HCEC 1CT (cell line): Measurements from ENCODE around the gene NBEA.
"Not testable (repeated sequence)": the region's sequence is repeated elsewhere in the genome, so short reads cannot be mapped to it uniquely, and the experiment has no call there.

ENCODE experiments used
- DNase-seq: peaks from one replicate; pipeline ENCODE4 v3.0.0-alpha.2; 2017

The NBEA gene

DNA sequence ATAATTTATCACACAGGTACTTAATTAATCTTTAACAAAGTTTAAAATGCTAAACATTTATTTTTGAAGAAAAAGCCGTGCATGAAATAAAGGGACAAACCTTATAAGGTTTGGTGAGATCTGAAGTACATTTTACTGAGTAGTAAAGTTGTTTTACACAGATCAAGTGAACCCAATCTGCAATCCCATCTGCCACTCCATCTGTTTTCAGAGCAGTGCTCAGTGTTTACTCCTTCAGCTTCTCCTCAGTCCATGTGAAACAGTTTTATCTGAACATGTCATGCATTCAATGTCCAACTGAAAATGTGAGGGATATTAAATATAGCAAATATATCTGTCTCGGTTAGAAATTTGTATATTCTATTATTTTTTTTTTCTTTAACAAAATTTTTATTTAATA lies 367.6 kb downstream of the NBEA start:
- no peak for DNase-seq

DNA sequence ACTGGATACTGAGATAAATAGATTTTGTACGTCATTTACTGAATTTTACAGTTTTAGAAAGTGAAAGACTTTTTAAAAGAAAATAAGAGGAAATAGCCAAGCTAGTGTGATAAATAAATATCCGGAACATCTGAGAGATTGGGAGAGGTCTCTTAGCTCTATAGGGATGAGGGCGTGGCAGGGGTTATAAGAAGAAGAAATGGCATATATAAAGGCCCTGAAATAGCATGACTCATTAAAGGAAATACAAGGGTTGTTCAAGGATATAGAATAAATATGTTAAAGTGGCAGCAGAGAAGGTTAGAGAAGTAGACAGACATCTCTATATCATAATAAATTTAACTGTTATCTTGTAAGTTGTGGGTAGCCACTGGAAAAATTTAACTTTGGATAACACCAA lies 390.1 kb downstream of the NBEA start:
- no peak for DNase-seq

DNA sequence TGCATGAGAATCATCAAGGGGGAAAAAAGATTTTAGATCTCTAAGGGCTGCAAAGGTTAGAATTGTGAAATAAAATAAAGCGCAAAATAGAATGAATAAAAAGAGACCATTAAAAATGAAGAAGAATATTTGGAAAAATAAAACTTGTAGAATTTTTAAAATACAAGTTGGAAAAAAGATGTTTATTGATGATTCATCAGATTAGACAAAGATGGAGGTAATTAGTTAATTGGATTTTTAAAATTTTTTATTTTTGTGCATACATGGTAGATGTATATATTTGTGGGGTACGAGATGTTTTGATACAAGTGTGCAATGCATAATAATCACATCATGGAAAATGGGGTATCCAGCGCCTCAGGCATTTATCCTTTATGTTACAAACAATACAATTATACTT lies 391.1 kb downstream of the NBEA start:
- no peak for DNase-seq

DNA sequence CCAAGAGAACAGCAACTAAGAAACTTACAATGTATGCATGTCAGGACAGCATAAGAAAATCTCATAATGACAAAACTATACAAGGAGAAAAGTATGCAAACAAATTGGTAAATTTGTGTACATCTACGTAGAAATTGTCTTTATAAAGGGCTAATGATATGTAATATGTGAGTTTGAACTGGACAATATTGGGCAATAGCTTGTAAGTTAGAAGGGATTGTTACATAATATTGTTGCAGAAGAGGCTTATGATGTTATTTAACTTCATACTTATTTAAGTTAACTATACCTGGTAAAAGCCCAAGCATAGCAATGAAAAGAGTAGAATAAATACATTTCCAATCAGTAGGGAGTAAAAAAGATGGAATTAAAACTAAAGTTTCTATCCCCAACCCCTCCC lies 400.4 kb downstream of the NBEA start:
- no peak for DNase-seq

DNA sequence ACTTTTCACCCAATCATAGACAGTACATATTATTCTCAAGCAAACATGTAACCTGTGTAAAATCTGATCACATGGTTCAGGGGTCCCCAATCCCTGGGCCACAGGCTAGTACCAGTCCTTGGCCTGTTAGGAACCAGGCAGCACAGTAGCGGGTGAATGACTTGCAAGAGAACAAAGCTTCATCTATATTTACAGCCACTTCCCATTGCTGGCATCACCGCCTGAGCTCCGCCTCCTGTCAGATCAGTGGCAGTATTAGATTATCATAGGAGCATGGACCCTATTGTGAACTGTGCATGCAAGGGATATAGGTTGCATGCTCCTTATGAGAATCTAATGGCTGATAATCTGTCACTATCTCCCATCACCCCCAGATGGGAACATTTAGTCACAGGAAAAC lies 401.3 kb downstream of the NBEA start:
- DNase-seq = no peak

DNA sequence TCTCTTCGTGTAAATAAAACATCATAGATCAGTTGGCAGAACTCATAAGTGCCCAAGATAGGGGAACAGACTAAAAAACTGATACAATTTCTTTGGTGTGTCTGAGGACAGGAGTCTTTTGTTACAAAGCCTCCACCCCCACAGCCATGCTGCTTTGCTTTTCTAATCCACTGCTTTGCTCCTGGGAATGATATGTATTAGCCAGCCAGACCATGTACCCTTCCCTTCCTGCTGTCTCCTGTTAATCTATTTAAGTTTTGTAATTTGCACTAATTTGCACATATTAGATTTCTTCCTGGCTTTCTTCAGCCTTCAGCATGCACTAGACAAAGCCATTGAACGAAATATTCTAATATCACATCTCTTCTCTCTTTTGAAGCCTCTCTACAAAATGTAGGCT lies 403.9 kb downstream of the NBEA start:
- DNase-seq = no peak

DNA sequence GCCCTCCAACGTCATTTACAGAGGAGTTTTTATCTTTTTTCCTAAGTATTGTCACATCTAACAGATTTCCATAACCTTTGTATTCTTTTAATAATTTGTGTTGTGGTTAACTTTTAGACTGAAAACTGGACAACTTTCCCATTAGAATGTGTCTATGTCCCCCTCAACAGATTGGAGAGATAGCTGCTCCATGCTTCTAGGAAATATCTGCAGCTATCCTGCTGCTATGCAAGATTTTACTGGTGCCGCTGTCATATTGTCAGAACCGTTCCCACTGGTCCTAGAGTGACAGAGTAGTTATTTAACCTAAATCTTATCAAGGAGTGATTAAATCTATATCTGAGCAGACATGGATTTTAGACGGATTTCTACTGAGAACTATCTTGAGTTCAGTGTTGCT lies 404.4 kb downstream of the NBEA start:
- DNase-seq = no peak

DNA sequence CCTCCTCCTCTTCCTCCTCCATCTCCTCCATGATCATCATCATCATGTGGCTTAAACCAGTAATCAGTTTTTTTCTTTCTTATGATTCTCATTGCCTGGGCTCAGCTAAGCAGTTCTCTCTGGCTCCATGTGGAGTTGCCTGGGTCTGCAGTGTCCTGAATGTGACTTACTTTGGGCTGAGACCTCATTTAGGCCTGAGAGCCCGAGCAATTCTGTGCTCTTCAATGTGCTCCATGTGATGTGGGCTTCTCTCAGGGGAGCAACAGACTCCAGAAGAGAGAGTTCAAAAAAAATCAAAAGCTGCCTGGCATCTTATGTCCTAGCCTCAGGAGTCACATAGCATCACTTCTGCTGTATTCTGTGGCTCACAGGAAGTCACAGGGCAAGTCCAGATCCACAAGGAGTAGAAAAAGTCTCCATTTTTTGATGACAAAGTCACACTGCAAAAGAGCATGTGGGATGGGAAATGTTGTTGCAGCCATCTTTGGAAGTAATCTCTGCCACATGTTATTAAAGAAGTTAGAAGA lies 405.7 kb downstream of the NBEA start:
- DNase-seq = no peak

DNA sequence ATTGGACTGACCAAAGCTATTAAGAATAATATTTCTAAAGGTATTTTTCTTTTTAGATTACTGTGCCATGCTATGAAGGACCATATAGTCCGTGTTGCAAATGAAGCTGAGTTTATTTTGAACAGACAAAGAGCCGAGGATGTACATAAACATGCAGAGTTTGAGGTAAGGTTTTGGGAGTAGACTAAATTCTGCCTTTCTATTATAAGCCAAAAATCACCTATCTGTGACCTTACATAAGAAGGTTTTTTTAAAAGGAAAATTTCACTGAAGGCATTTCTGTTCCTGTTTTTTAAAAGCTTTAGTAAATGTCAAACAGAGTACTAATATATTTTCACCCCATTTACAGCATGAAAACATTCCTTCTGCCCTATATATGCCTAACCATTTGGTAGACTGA lies 407.0 kb downstream of the NBEA start:
- DNase-seq = no peak

DNA sequence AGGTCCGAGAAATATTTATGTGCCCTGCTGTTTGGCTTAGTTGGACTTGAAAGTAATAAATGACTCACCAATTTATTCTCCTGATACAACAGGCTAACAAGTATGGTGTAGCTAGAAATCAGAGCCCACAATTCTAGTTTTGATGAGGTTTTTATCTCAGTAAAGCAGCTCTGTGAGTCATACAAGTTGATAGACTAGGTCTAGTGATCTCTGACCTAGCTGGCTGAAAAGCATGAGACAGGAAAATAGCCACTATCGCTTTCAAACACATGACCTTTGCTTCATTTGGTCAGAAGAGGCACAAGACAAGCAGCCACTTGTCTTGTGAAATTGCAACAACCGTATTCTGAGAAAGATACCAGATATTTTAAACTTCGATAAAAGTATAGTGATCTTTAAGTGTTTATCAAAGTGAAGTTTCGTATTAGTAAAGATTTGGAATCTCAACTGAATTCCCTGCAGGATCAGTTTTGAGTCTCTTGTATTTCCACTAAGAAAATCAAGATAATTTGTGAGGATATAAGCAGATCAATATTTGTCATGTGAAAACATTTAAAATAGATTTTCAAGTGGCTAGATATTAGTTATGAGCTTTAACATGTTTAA lies 407.7 kb downstream of the NBEA start:
- no peak for DNase-seq

DNA sequence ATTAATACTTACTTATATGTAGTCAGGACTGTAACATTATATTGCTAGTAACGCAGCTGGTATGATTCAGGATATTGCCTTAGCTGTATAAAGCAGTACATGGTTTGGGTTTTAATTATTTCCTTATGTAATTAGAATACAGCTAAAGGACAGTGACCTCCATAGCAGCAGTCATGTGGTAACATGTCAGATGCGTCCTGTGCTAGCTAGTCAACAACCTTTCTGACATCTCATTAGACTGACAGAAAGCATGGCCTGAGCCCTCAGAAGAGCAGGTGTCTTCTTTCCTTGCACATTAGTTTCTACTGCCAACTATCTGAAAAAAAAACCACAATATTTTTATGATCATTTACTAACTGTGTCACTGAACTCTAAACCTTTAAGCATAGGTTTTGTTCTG lies 412.2 kb downstream of the NBEA start:
- DNase-seq = no peak

DNA sequence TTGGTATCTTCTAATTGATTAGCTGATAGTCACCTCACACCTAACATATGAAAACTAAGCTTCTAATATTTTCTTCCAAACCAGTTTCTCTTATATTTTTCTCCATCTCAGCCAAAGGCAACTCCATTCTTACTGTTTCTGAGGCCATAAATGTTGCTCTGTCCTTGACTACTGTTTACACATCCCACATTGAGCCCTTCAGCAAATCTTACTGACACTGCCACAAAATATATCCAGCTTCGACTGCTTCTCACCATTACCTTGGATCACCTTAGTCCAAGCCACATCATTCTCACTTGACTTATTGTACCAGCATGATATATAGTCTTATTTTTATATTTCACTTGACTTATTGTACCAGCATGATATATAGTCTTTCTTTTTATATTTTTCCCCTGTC lies 412.8 kb downstream of the NBEA start:
- no peak for DNase-seq

DNA sequence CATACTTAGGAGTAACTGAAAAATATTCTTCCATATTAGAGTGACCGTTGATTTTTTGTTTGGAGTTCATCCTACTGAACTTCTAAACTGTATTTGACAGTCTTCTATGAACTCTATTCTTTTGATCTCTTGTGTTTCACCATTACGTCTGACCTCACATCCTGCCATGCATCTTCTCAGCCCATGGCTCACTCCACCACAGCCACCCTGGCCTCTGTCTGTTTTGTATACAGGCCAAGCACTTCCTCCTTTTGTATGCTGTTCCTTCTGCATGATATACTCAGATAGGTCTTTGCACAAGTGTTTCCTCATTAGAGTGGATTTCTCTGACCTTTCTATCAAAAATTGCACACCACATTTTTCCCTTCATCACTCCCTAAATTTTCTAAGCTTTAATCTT lies 414.5 kb downstream of the NBEA start:
- DNase-seq = no peak

DNA sequence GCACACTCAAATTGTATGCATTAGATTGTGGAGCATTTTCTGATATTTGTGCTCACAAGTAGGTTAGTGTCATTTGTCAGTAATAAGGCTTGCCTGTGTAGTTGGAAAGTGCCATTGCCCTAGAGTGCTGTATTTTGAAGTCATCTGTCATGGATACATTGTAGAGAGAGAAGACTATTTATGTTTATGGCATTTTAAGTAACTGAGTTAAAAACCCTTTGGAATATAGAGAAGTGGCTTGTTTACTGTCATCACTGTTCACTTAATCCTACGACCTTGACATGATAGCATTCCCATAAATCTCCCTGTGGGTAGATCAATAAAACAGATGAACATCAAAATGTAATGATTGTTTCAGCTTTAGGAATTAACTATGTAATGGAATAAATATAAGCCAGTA lies 423.8 kb downstream of the NBEA start:
- no peak for DNase-seq

DNA sequence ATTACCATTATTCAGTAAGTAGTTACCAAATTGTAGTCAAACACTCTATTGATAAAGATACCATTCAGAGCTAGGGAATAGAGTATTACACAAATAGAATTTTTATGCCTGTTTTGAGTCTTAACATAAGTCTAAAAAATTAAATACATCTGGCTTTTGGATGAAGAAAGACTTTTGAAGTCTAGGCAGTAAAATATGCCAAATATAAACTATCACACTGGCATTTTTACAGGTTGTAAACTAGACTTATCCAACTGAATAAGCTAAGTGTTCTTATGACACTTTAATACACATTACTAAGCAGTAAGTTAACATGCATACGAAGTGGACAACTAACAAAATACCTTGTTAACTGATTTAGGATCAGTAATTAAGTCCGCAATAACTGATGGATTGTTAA lies 425.5 kb downstream of the NBEA start:
- DNase-seq = no peak

DNA sequence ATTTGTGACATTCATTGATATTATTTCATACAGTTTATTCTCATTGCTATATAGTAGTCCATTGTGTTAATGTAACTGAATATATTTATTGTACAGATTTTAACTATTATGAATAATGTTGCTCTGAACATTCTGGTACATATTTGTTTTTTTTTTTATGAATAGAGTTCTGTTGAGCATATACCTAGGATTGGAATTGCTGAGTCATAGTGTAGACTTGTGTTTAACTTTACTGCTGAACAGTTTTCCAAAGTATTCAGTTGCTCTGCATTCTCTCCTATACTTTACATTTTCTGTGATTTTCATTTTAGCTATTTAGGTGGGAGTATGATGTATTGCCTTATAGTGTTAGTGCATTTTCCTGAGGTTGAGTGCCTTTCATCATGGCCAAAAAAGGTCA lies 436.9 kb downstream of the NBEA start:
- no peak for DNase-seq

DNA sequence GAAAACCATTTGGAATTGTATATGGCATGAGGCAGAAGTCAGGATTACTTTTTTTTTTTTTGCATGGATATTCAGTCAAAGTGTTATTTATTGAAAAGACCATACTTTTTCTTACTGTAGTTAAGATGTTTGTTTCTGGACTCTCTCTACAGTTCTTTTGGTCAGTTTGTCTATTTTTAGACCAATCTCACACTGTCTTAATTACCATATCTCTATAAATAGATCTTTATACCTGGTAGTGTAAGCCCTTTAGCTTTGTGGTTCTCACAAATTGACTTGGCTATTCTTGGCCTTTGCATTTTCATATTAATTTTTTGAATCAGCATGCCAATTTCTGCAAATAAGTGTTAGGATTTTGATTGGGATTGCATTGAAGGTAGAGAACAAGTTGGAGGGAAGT lies 437.6 kb downstream of the NBEA start:
- no peak for DNase-seq

DNA sequence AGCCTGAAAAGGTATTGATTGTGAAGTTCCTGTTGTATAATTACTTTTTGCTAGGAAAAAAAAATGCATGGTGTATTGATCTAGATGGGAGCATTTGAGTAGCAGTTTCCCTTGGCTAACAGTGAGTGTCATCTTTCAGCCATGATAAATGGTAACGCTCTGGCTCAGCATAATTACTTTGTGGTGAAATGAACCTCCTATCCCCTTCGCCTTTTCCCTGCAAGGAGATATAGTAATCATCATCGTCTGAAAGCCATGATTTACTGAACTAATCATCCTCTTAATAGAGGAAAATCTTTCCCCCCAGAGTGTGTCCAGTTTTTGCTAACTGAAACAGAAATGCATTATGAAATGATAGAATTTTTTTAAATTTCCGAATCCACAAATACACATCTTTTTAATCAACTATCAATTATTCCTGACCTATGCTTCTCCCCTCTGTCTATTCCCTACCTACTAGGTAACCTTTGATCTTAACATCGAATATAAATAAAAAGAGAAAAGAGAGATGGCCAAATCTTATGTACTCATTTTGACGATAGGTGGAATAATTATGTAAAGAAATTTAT lies 445.7 kb downstream of the NBEA start:
- no peak for DNase-seq

DNA sequence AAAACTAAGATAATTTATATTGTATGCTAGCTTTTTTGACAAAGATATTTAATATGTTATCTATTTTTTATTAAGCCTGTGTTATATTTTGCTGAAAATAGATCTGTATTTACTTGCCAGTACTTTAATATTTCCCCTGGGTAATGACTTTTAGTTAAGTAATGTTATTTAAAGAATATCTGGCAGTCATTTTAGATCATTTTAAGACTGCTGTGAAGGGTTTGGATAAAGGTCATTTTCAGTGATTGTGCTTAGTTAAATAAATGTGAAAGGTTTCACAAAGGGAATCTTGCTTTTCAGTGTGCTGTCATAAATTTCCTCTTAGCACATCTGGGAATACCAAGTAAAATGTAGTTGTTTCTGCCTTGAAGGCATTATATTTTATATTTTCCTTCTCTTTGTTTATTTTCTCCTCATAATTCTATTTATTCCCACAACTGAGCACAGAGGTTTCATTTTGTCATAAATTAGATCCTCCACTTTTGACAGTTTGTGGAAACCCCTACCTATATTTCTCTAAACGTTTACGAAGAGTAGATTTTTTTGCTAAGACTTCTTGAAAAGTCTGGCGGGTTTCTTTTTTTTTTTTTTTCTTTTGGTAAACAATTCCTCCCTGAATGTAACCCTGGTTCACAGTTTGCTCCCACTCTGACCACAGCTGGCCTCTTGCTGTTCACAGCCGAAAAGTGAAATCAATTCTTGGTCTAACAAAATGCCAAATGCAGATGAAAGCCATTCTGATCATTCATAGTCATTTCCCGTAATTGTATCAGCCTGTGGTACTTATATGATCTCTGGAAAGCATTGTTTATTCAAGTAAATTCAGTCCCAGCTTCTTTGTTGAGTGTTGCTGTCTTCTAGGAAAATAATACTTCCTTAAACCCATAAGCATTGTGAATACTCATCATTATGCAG lies 446.6 kb downstream of the NBEA start:
- no peak for DNase-seq

DNA sequence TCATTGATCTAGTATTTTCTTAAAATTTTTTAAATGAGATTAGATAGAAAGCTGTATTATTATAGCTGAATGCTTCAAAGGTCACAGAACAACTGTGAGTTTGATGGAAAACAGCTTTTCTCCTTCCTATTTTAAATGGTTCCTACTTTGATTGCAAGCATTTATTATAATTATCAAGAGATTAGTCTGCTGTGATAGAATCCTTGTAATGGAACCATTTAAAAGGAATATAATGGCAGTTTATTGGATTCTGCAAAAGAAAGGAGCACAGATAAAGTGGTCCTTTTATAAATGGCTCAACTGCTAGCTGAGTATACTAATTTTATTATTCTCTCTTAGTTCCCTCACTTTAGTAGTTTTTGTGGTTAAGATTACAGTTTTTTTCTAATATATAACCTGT lies 447.5 kb downstream of the NBEA start:
- DNase-seq = no peak

DNA sequence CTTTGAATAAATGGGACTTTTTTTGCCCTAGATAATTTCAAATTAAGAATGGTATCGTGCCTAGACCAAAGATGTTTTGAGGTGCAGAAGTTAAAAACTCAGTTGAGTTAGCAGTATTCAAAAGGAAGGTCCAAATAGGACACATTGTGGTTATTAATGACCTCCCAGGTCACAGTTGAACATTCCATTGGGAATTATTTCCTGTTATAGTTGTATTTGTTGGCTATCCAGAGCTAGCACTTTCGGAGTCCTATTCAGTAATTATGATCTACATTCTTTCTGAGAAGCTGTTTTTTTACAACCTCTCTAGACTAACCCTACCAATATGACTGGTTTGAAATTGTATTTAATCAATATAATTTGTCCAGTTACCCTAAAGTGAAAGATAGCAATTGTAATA lies 450.7 kb downstream of the NBEA start:
- no peak for DNase-seq

DNA sequence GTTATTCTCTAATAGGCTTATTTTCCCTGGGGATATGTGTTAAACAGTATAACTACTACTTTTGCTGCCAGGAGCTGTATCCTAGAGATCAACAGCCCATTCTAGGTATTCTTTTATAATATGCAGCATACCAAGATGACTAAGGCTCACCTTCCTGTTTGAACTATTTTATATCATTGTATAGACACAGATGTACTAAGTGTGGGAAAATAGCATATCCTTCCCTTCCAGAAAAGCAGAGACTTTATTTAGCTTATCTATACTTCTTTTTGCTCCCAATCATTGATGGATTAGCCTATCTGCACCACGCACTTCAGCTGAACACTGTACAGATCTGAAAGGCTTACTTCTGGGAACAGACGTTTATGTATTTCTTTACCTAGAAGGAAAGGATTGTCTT lies 451.8 kb downstream of the NBEA start:
- DNase-seq = no peak

DNA sequence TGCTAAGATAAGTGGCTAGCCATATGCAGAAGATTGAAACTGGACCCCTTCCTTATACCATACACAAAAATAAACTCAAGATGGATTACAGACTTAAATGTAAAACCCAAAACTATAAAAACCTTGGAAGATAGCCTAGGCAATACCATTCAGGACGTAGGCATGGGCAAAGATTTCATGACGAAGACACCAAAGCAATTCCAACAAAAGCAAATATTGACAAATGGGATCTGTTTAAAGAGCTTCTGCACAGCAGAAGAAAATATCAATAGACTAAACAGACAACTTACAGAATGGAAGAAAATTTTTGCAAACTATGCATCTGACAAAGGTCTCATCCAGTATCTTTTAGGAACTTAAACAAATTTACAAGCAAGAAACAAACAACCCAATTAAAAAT lies 466.2 kb downstream of the NBEA start:
- DNase-seq = not testable (repeated sequence)

DNA sequence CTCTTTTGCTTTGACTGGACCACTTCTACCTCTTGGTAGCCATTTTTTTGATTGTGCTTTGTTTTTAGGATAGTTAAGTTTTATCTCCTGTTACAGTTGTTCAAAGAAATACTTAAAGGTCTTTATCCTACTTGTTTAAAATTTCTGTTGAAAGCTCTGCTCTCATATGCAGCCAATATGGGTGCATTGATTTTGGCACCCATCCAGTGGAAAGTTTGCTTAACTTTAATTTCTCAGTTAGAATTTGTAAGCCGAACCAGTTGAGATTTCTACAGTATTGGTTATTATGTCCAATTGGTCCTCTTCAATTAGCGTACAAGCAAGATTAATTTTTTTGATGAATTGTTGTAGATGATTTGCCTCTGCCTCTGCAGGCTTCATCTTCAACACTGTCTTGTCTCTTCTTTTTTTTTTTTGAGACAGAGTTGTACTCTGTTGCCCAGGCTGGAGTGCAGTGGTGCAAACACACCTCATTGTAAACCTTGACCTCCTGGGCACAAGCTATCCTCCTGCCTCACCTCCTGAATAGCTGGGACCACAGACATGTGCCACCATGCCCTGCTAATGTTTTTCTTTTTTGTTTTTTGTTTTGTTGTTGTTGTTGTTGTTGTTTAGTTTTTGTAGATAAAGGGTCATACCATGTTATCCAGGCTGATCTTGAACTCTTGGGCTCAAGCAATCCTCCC lies 469.1 kb downstream of the NBEA start:
- DNase-seq = no peak
